Measurements from ENCODE around the gene BCL10.

The BCL10 gene

GRCh38 chr1:85276215-85276977 lies at the start of gene BCL10:
TSS of gene BCL10 (minus strand) at chr1:85276632. CDS start at chr1:85276352, 280 bp downstream.
- H3K27ac ChIP-seq, result peak within 1 kb of the TSS; percentile 96

GRCh38 chr1:85325920-85326319 lies 49.5 kb upstream of the BCL10 start:
- peak overlapping the region; percentile 34 for H3K27ac ChIP-seq
- no peak for DNase-seq (ENCODE audit: low read depth, low spot score)

More at GRCh38 chr1:85276215-85276977, at the start of gene BCL10:
- DNase-seq (ENCODE audit: low read depth, low spot score), result peak; percentile 99

- DNase-seq (ENCODE audit: low read depth, low spot score), result no peak
Observed at GRCh38 chr1:85323770-85324169, 47.3 kb upstream of the BCL10 start.

GRCh38 chr1:85322655-85323054 lies 46.2 kb upstream of the BCL10 start:
- no peak for DNase-seq (ENCODE audit: low read depth, low spot score)
- H3K27ac ChIP-seq, result peak overlapping the region; percentile 75

More at GRCh38 chr1:85323770-85324169, 47.3 kb upstream of the BCL10 start:
- no peak overlapping the region for H3K27ac ChIP-seq

- peak overlapping the region; percentile 75 for H3K27ac ChIP-seq
- no peak for DNase-seq (ENCODE audit: low read depth, low spot score)
Observed at GRCh38 chr1:85321237-85321964, 45.0 kb upstream of the BCL10 start.

- peak overlapping the region; percentile 75 for H3K27ac ChIP-seq
- DNase-seq (ENCODE audit: low read depth, low spot score), result no peak
Observed at GRCh38 chr1:85320371-85321131, 44.1 kb upstream of the BCL10 start.

- peak overlapping the region; percentile 75 for H3K27ac ChIP-seq
- DNase-seq (ENCODE audit: low read depth, low spot score), result no peak
Observed at GRCh38 chr1:85319931-85320330, 43.5 kb upstream of the BCL10 start.

GRCh38 chr1:85319491-85319890 lies 43.1 kb upstream of the BCL10 start:
- H3K27ac ChIP-seq, result peak overlapping the region; percentile 75

GRCh38 chr1:85318217-85318616 lies 41.8 kb upstream of the BCL10 start:
- peak overlapping the region; percentile 7 for H3K27ac ChIP-seq
- no peak for DNase-seq (ENCODE audit: low read depth, low spot score)

More at GRCh38 chr1:85319491-85319890, 43.1 kb upstream of the BCL10 start:
- no peak for DNase-seq (ENCODE audit: low read depth, low spot score)

GRCh38 chr1:85317560-85317959 lies 41.1 kb upstream of the BCL10 start:
- no peak overlapping the region for H3K27ac ChIP-seq
- no peak for DNase-seq (ENCODE audit: low read depth, low spot score)

- no peak overlapping the region for H3K27ac ChIP-seq
Observed at GRCh38 chr1:85316321-85316720, 39.9 kb upstream of the BCL10 start.

GRCh38 chr1:85315789-85316188 lies 39.4 kb upstream of the BCL10 start:
- DNase-seq (ENCODE audit: low read depth, low spot score), result no peak

More at GRCh38 chr1:85316321-85316720, 39.9 kb upstream of the BCL10 start:
- DNase-seq (ENCODE audit: low read depth, low spot score), result no peak

GRCh38 chr1:85314726-85315125 lies 38.3 kb upstream of the BCL10 start:
- no peak overlapping the region for H3K27ac ChIP-seq
- DNase-seq (ENCODE audit: low read depth, low spot score), result no peak

More at GRCh38 chr1:85315789-85316188, 39.4 kb upstream of the BCL10 start:
- no peak overlapping the region for H3K27ac ChIP-seq

- no peak for DNase-seq (ENCODE audit: low read depth, low spot score)
- no peak overlapping the region for H3K27ac ChIP-seq
Observed at GRCh38 chr1:85313888-85314696, 37.7 kb upstream of the BCL10 start.

- no peak overlapping the region for H3K27ac ChIP-seq
- no peak for DNase-seq (ENCODE audit: low read depth, low spot score)
Observed at GRCh38 chr1:85311818-85312217, 35.4 kb upstream of the BCL10 start.

GRCh38 chr1:85308833-85309350 lies 32.5 kb upstream of the BCL10 start:
- no peak for DNase-seq (ENCODE audit: low read depth, low spot score)
- H3K27ac ChIP-seq, result no peak overlapping the region

- DNase-seq (ENCODE audit: low read depth, low spot score), result no peak
- H3K27ac ChIP-seq, result no peak overlapping the region
Observed at GRCh38 chr1:85307987-85308832, 31.8 kb upstream of the BCL10 start.

- DNase-seq (ENCODE audit: low read depth, low spot score), result no peak
- H3K27ac ChIP-seq, result no peak overlapping the region
Observed at GRCh38 chr1:85306236-85306635, 29.8 kb upstream of the BCL10 start.

Data from epithelial cell of prostate (primary cell).